ENCODE results near the gene NHP2. TPM values are rescaled to one million over a fixed set of nuclear protein-coding genes. Genes with fewer than 3 reads are reported as not detected.

NHP2 gene
- total and polyA plus RNA-seq, 9 of the 15 experiments (the other 6 are each of a cell fraction or from before 2014, with no cell fraction given): 52.8 to 622 (median 144) TPM

- TF ChIP-seq, protein P1, sequence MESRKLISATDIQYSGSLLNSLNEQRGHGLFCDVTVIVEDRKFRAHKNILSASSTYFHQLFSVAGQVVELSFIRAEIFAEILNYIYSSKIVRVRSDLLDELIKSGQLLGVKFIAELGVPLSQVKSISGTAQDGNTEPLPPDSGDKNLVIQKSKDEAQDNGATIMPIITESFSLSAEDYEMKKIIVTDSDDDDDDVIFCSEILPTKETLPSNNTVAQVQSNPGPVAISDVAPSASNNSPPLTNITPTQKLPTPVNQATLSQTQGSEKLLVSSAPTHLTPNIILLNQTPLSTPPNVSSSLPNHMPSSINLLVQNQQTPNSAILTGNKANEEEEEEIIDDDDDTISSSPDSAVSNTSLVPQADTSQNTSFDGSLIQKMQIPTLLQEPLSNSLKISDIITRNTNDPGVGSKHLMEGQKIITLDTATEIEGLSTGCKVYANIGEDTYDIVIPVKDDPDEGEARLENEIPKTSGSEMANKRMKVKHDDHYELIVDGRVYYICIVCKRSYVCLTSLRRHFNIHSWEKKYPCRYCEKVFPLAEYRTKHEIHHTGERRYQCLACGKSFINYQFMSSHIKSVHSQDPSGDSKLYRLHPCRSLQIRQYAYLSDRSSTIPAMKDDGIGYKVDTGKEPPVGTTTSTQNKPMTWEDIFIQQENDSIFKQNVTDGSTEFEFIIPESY (CRISPR knock-in tag; IDR thresholded peaks at IDR 0.05): 0 out of 2 replicates have a peak, but pooled peaks have one; percentile 16
- TF ChIP-seq SIN3B (IDR thresholded peaks at IDR 0.05; ENCODE audit: low read depth) (peak; percentile 53; the same call in 1 of the 2 replicates), GATA2 (CRISPR knock-in tag; IDR thresholded peaks at IDR 0.05) (no peak), ZNF12 (CRISPR knock-in tag; IDR thresholded peaks at IDR 0.05) (no peak), ETV5 (CRISPR knock-in tag; IDR thresholded peaks at IDR 0.05; ENCODE audit: low read depth) (peak; percentile 80; the same call in 1 of the 2 replicates), PYGO2 (tag; IDR thresholded peaks at IDR 0.05) (no peak), MTA3 (IDR thresholded peaks at IDR 0.05; ENCODE audit: borderline replicate concordance) (0 out of 2 replicates have a peak, but pooled peaks have one; percentile 73), SMAD1 (IDR thresholded peaks at IDR 0.05; ENCODE audit: low read depth, low read length, partially characterized antibody) (peak; percentile 25), THAP12 (CRISPR knock-in tag; IDR thresholded peaks at IDR 0.05) (no peak), RBFOX2 (IDR thresholded peaks at IDR 0.05; ENCODE audit: low read depth, low read length) (peak; percentile 74), ZNF766 (CRISPR knock-in tag; conservative IDR thresholded peaks at IDR 0.05) (peak; percentile 82), ARID2 (IDR thresholded peaks at IDR 0.05) (no peak), ZNF143 (CRISPR knock-in tag; IDR thresholded peaks at IDR 0.05) (no peak)
- TF ChIP-seq, protein P2, sequence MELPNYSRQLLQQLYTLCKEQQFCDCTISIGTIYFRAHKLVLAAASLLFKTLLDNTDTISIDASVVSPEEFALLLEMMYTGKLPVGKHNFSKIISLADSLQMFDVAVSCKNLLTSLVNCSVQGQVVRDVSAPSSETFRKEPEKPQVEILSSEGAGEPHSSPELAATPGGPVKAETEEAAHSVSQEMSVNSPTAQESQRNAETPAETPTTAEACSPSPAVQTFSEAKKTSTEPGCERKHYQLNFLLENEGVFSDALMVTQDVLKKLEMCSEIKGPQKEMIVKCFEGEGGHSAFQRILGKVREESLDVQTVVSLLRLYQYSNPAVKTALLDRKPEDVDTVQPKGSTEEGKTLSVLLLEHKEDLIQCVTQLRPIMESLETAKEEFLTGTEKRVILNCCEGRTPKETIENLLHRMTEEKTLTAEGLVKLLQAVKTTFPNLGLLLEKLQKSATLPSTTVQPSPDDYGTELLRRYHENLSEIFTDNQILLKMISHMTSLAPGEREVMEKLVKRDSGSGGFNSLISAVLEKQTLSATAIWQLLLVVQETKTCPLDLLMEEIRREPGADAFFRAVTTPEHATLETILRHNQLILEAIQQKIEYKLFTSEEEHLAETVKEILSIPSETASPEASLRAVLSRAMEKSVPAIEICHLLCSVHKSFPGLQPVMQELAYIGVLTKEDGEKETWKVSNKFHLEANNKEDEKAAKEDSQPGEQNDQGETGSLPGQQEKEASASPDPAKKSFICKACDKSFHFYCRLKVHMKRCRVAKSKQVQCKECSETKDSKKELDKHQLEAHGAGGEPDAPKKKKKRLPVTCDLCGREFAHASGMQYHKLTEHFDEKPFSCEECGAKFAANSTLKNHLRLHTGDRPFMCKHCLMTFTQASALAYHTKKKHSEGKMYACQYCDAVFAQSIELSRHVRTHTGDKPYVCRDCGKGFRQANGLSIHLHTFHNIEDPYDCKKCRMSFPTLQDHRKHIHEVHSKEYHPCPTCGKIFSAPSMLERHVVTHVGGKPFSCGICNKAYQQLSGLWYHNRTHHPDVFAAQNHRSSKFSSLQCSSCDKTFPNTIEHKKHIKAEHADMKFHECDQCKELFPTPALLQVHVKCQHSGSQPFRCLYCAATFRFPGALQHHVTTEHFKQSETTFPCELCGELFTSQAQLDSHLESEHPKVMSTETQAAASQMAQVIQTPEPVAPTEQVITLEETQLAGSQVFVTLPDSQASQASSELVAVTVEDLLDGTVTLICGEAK (IDR thresholded peaks at IDR 0.05): 0 out of 2 replicates have a peak, but pooled peaks have one; percentile 20
- TF ChIP-seq, protein P2 (CRISPR knock-in tag; IDR thresholded peaks at IDR 0.05): no peak
These were observed 40.4 kb downstream of the NHP2 start, which contains the start of gene N4BP3 (continued) for GRCh38 chr5:178113141-178113787.

Data from K562 (cell line).